ENCODE data around the gene VOPP1.

DNA sequence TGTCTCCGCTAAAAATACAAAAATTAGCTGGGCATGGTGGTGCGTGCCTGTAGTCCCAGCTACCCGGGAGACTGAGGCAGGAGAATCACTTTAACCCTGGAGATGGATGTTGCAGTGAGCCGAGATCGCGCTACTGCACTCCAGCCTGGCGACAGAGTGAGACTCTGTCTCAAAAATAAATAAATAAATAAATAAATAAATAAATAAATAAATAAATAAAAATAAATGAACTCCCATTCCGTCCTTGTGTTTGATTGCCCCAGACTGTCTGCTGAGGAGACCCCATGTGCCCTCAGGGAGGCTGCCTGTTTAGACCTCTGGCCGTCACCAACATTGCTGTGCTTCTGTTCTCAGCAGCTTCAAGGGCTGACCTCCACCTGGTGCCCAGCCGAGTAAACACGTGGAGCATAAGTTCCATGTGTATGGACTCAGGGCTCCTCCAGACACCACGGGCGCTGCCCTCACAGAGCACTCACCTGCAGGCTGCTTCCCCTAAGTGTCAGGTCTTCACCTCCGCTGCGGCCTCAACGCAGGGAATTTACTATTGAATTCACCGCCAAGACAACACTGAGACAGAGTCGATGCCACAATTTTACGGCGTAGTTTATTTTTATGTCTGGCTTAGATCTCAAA lies 32.0 kb downstream of the VOPP1 start:
- TF ChIP-seq EZH2 (IDR thresholded peaks at IDR 0.05; ENCODE audit: borderline replicate concordance, control insufficient read depth, low read depth, low read length) (no peak), POLR2AphosphoS5 (IDR thresholded peaks at IDR 0.05; ENCODE audit: low read length) (no peak), JUND (IDR thresholded peaks at IDR 0.05; ENCODE audit: low read depth, low read length) (no peak), ZNF207 (IDR thresholded peaks at IDR 0.05; ENCODE audit: borderline replicate concordance) (no peak), SREBF2 (IDR thresholded peaks at IDR 0.05; ENCODE audit: low read length) (no peak), EP300 (IDR thresholded peaks at IDR 0.05; ENCODE audit: borderline replicate concordance in 1 of 2, control insufficient read depth in 1 of 2, low read depth in 2 of 2, low read length in 2 of 2) (no peak), CBFB (IDR thresholded peaks at IDR 0.05; ENCODE audit: low read depth) (no peak), POLR2AphosphoS2 (IDR thresholded peaks at IDR 0.05; ENCODE audit: low read depth, low read length) (no peak), TAF1 (IDR thresholded peaks at IDR 0.05; ENCODE audit: borderline replicate concordance, low read depth, low read length) (no peak)
- TF ChIP-seq, protein P1, sequence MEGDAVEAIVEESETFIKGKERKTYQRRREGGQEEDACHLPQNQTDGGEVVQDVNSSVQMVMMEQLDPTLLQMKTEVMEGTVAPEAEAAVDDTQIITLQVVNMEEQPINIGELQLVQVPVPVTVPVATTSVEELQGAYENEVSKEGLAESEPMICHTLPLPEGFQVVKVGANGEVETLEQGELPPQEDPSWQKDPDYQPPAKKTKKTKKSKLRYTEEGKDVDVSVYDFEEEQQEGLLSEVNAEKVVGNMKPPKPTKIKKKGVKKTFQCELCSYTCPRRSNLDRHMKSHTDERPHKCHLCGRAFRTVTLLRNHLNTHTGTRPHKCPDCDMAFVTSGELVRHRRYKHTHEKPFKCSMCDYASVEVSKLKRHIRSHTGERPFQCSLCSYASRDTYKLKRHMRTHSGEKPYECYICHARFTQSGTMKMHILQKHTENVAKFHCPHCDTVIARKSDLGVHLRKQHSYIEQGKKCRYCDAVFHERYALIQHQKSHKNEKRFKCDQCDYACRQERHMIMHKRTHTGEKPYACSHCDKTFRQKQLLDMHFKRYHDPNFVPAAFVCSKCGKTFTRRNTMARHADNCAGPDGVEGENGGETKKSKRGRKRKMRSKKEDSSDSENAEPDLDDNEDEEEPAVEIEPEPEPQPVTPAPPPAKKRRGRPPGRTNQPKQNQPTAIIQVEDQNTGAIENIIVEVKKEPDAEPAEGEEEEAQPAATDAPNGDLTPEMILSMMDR (IDR thresholded peaks at IDR 0.05 in 2 of 3, conservative IDR thresholded peaks at IDR 0.05 in 1 of 3; ENCODE audit: control insufficient read depth in 2 of 3, extremely low read depth in 1 of 3, insufficient read depth in 1 of 3, low read depth in 3 of 3, low read length in 3 of 3) = no peak
